HG03159 (cell line): Measurements from ENCODE around the gene SCYL3.
"Not testable (repeated sequence)": the region's sequence is repeated elsewhere in the genome, so short reads cannot be mapped to it uniquely, and the experiment has no call there.

ENCODE experiments used
- ATAC-seq: cut with Tn5 transposase; IDR thresholded peaks from one replicate; pipeline ENCODE4 v1.9.1; 2021; ENCODE audit warnings: mild to moderate bottlenecking, moderate library complexity; ENCODE audit not compliant: unreplicated experiment

SCYL3 gene

GRCh38 chr1:169873582-169874199 is 20.0 kb downstream of the SCYL3 start:
- ATAC-seq, result no peak

DNA sequence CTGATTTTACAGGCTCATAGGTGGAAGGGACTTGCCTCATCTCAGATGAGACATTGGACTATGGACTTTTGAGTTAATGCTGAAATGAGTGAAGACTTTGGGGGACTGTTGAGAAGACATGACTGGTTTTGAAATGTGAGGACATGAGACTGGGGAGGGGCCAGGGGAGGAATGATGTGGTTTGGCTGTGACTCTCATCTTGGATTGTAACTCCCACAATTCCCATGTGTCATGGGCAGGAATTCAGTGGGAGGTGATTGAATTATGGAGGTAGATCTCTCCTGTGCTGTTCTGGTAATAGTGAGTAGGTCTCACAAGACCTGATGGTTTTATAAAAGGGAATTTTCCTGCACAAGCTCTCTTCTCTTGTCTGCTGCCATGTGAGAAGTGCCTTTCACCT is 20.8 kb downstream of the SCYL3 start:
- no peak for ATAC-seq

DNA sequence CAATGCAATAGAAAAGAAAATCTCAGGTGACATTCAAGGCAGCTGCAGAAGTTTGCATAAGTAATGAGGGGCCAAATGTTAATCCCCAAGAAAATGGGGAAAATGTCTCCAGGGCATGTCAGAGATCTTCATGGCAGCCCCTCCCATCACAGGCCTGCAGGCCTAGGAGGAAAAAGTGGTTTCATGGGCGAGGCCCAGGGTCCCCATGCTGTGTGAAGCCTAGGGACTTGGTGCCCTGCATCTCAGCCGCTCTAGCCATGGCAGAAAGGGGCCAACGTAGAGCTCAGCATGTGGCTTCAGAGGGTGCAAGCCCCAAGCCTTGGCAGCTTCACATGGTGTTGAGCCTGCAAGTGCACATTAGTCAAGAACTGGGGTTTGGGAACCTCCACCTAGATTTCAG is 21.7 kb downstream of the SCYL3 start:
- ATAC-seq, result not testable (repeated sequence)

DNA sequence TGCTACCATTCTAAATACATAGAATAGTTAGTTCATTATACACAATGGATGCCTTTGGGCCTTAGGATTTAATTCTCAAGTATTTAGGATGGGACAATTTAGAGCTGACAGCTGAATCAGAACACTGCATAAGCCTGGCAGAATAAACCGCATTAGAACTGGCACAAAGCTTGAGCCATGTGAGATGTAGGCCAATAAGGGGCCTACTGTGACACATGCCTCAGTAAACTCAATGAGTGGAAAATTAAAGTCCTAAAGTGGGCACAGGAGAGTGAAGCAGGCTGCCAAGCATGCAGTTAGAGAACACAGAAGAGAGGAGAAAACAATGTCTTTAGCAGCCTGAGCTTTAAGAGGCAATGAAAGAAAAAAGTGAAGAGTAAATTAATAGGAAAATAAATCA is 24.3 kb downstream of the SCYL3 start:
- ATAC-seq, result no peak

DNA sequence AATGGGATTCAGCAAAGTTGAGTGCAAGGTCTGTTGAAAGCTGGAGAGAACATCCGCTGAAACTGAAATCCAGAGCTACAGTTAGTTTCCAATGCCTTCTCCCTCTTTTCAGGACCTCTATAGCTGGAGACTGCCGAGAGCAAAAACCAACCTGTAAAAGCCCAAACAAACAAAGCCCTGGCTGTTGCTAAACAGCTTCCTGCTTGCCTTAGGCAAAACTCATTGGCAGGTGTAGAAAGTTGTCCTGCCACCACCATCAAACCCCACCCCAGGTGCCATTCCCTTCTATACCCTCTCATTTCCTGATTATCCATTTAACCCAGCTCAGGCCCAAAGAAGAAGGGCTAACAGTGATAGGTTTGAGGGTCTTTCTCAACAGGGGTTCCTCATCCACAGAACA is 24.7 kb downstream of the SCYL3 start:
- no peak for ATAC-seq

DNA sequence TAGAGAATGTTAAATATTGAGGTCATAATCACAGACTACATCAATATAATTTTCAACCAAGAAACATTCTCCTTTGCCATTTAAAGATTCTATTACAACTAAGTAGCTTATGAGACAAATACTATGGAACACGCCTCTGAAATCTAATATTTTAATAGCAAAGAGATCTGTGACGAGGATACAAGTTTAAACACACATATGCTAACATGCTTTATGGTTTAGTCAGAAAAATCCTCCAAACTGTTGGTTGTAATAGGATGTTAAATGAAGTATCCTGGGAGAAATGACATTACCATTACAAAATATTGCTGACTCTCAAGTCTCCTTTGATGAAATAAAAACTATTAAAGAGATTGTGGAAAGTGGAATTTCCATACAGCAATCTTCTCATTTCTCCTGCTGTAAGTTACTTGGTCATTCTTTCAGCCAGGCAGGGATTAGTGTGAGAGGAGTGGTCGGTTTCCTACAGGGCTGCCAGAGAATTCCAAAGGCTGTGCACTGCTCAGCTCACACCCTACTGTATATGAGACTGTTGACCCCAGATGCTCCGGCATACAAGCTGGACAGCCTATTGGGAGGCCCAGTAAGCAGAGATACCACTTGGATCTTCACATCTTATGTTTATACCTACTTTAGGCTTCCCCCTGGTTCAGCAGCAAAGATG is 26.6 kb downstream of the SCYL3 start:
- ATAC-seq, result no peak

DNA sequence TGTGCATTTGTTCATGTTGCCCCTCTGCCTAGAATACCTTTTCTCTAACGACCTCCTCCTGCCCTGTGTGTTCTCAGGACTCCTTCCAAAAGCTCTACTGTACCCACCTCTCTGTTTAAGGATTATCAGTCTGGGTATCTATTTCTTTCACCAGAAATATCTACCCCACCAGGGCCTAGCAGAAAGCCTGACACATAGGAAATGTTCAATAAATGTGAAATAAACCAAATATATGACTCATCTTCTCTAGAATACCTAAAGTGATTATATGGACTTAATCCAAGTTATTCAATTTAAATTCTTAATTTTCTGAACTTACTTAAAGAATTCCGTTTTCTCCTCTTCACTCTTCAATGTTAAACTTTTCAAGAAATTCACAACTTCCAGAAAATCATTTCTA is 27.1 kb downstream of the SCYL3 start:
- ATAC-seq, result no peak

- not testable (repeated sequence) for ATAC-seq
Observed at GRCh38 chr1:169864531-169864930, 29.2 kb downstream of the SCYL3 start.

- no peak for ATAC-seq
Observed at GRCh38 chr1:169860750-169861149, 32.9 kb downstream of the SCYL3 start.

DNA sequence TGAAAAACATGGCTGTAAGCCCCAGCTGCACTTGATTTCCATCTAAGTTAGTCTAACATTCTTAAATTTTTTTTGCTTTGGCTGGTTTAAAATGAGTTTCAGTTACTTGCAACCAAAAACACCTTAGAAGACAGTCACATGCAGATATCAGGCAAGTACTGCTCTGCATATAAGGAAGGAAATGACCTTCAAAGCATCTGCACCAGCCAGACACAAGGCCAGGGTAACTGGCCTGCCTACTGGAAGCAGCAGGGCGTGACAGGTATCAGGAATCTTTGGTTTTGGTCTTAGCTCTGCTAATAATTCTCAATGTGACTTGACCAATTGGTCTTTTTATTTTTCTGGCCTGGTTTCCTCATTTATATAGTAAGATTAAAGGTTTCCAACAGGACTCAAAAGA is 33.5 kb downstream of the SCYL3 start:
- no peak for ATAC-seq

DNA sequence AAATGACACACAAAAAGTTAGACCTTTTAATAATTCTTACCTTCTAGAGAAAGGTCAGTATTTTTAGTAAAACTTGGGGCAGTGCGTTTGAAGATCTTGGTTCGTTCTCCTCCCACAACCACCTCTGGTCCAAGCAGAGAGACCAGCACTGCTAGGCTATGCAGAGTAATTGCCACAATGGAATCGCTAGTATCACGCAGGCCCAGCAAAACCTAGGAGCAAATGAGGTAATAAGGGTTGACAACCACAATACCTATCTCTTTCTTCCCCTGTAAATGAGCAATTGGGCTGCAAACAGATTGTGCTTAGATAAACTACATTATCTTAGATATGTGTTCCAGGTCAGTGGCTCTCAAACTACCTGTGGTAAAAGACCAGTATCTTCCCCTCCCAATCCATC is 34.7 kb downstream of the SCYL3 start:
- no peak for ATAC-seq

- ATAC-seq, result no peak
Observed at GRCh38 chr1:169858467-169858866, 35.2 kb downstream of the SCYL3 start.

DNA sequence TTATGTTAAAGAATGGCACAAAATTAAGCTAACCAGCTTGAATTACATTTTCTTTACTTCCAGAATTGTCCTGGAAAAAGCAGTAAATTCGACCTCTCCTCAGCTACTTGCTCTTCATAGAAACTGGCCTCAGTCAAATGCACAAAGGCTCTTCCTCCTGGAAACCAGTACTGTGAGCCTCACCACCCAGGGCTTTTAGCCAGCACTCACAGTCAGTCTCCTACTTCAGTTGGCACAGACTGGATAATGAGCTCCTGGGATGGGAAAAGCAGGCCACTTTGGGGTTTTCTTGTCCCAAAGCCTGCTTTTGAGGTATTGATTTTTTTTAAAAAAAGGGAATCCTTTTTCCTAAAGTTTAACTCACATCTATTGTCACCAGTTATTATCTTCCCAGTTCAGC is 40.4 kb downstream of the SCYL3 start:
- ATAC-seq, result no peak

GRCh38 chr1:169849346-169850022 is 44.2 kb downstream of the SCYL3 start:
- ATAC-seq, result no peak

DNA sequence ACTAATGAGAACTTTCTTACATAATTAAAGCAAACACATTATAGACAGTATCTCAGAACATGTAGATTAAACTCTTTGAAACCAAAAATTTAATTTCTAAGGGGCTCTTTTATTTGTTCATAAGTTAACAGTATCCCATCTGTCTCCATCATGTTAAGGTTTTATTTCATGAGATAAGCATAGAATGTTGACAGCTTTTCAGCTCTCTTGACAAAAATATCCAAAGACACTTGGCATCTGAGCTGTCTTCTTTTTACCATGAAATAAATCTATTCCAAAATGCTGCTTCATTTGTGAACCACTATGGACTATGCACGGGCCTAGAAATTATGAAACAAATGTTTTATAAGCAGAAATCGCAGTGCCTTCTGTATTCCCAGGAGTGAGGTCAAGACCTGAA is 45.2 kb downstream of the SCYL3 start:
- no peak for ATAC-seq

- ATAC-seq, result no peak
Observed at GRCh38 chr1:169844941-169845608, 48.6 kb downstream of the SCYL3 start.

GRCh38 chr1:169838942-169839341 is 54.8 kb downstream of the SCYL3 start:
- ATAC-seq, result no peak

GRCh38 chr1:169836198-169836597 is 57.5 kb downstream of the SCYL3 start:
- ATAC-seq, result no peak

DNA sequence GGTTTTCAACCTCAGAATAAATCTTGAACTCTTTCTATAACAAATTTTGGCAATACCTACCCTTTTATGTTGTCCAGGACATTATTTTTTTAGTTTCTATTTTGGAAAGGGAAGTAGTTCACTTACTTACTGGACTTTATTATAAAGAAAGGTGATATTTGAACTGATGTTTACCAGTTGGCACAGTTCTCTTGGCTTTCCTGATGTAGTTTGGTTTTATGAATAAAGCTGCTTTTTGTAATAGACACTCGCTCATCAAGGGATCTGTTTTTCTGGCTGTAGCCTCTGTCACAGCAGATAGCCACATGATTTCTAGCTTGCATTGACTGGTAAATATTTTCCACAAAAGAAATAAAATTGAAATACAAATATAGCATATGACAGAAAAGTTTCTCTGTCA is 58.0 kb downstream of the SCYL3 start:
- ATAC-seq, result no peak

DNA sequence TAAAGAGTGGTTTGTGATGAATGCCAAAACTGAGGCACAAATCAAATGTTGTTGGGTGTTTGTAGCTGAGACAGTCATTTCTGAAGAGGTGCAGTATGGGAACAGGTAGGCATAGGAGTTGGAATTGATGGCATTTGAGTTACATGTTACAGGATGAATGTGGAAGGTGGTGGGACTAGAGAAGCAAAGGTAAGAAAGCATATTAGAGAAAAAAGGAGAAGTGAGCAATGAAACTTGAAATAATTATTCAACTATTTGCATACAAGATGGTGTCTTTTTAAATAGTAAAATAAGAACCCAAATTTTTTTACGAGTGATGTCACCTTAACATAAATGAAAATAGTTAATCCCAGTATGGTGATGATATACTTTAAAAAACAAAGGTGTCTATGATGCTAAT is 58.8 kb downstream of the SCYL3 start:
- no peak for ATAC-seq

GRCh38 chr1:169833179-169833901 is 60.4 kb downstream of the SCYL3 start:
- no peak for ATAC-seq
